Smooth muscle cell (in vitro differentiated cells): ENCODE data around the gene EML3. TPM values are rescaled to one million over a fixed set of nuclear protein-coding genes. Genes with fewer than 3 reads are reported as not detected.
A peak's percentile ranks its signal among the peaks of the same experiment; 100 is the strongest.

Experiments used
- DNase-seq: peaks from one replicate; lab custom pipeline; 2025; ENCODE audit not compliant: unreplicated experiment; lab: John Stamatoyannopoulos, UW
- H2AFZ ChIP-seq: fragments of 200-600 bp; sonication (generic); 2 replicates; pipeline ENCODE4 v1.6.0; 2016; ENCODE audit warnings: antibody characterized with exemption, low read depth, mild to moderate bottlenecking
- H3F3A ChIP-seq: fragments of 200-600 bp; sonication (generic); 2 replicates; pipeline ENCODE4 v1.6.0; 2017; ENCODE audit warnings: antibody characterized with exemption, low read depth
- H3K27ac ChIP-seq: fragments of 200-600 bp; sonication (generic); 2 replicates; pipeline ENCODE4 v1.5.1; 2016; ENCODE audit warnings: low read depth, mild to moderate bottlenecking
- H3K27me3 ChIP-seq: fragments of 200-600 bp; sonication (generic); 2 replicates; pipeline ENCODE4 v1.6.1; 2016; ENCODE audit warnings: low read depth, mild to moderate bottlenecking
- H3K36me3 ChIP-seq: fragments of 200-600 bp; sonication (generic); 2 replicates; pipeline ENCODE4 v1.5.1; 2016; ENCODE audit warnings: low read depth
- H3K4me1 ChIP-seq: fragments of 200-600 bp; sonication (generic); 2 replicates; pipeline ENCODE4 v1.5.1; 2016; ENCODE audit warnings: low read depth
- H3K4me2 ChIP-seq: fragments of 200-600 bp; sonication (generic); 2 replicates; pipeline ENCODE4 v1.6.0; 2016; ENCODE audit warnings: mild to moderate bottlenecking
- H3K4me3 ChIP-seq: fragments of 200-600 bp; sonication (generic); 2 replicates; pipeline ENCODE4 v1.5.1; 2016; ENCODE audit warnings: mild to moderate bottlenecking
- H3K79me2 ChIP-seq: fragments of 200-600 bp; sonication (generic); 2 replicates; pipeline ENCODE4 v1.6.0; 2016; ENCODE audit warnings: low read depth, mild to moderate bottlenecking
- H3K9ac ChIP-seq: fragments of 200-600 bp; sonication (generic); 2 replicates; pipeline ENCODE4 v1.6.0; 2016; ENCODE audit warnings: low read depth
- H3K9me3 ChIP-seq: fragments of 200-600 bp; sonication (generic); replicated peaks from 2 replicates; pipeline ENCODE4 v1.5.1; 2016; ENCODE audit warnings: low read depth
- H4K20me1 ChIP-seq: fragments of 200-600 bp; sonication (generic); 2 replicates; pipeline ENCODE4 v1.6.0; 2016; ENCODE audit warnings: low read depth
- WGBS: methylation state at CpG from one replicate; pipeline ENCODE4 v1.1.7; 2016; ENCODE audit warnings: low lambda C conversion rate; 5-methylcytosine and 5-hydroxymethylcytosine counted together
- polyA plus RNA-seq: library from polyadenylated mRNA; unstranded; fragments of >200 nt; fragmentation: Nextera tagmentation; extraction: Ambion mirVana; gene quantifications from 2 replicates; pipeline ENCODE4 v1.2.1, GENCODE V29; 2016
- total RNA-seq: library from RNA; depleted of rRNA; stranded (reverse); fragments of >200 nt; gene quantifications from 2 replicates; pipeline ENCODE4 v1.2.3, GENCODE V29; 2014
- TF ChIP-seq, protein P1 (sequence below): fragments of 200-600 bp; sonication (generic); IDR thresholded peaks from 2 replicates; pipeline ENCODE4 v1.5.1; 2017; ENCODE audit warnings: borderline replicate concordance, mild to moderate bottlenecking, antibody characterized with exemption; ENCODE audit not compliant: insufficient read depth, poor library complexity, severe bottlenecking

The EML3 gene
- total and polyA plus RNA-seq, 2 experiments from 2014 or later: 35.0 to 36.8 TPM

DNA sequence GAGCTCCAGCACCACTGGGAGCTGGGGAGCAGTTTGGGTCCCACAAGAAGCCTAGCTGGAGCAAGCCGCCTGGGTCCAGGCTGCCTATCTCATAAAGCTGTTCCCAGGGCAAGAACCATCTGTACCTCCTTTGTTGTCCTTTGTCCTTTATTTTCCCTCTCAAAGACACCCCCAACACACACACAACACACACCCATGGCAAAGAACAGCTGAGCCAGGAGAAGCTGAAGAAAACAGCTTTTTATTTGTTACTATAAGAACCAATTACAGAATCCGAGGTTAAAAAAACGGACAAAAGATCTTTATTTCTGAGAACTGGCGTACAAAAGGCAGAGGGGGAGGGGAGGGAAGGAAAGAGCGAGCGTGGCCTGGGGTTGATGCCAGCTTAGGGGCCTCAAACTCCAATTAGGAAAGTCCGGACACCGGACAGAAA, 19.6 kb downstream of the EML3 start:
- Histone ChIP-seq H3K9me3 (no peaks in the 10 kb centered on the region), H3K27me3 (no peaks in the 10 kb centered on the region), H3K4me3 (no peak overlapping the region), H3K4me1 (no peaks in the 10 kb centered on the region), H3K36me3 (no peaks in the 10 kb centered on the region), H3K79me2 (peaks cover 15% of the 10 kb centered on the region), H4K20me1 (peaks cover 4% of the 10 kb centered on the region), H3K27ac (peak overlapping the region; percentile 90), H2AFZ (no peak overlapping the region), H3K4me2 (no peak overlapping the region), H3K9ac (no peak overlapping the region), H3F3A (peaks cover 14% of the 10 kb centered on the region)
- TF ChIP-seq, protein P1, sequence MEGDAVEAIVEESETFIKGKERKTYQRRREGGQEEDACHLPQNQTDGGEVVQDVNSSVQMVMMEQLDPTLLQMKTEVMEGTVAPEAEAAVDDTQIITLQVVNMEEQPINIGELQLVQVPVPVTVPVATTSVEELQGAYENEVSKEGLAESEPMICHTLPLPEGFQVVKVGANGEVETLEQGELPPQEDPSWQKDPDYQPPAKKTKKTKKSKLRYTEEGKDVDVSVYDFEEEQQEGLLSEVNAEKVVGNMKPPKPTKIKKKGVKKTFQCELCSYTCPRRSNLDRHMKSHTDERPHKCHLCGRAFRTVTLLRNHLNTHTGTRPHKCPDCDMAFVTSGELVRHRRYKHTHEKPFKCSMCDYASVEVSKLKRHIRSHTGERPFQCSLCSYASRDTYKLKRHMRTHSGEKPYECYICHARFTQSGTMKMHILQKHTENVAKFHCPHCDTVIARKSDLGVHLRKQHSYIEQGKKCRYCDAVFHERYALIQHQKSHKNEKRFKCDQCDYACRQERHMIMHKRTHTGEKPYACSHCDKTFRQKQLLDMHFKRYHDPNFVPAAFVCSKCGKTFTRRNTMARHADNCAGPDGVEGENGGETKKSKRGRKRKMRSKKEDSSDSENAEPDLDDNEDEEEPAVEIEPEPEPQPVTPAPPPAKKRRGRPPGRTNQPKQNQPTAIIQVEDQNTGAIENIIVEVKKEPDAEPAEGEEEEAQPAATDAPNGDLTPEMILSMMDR: no peak
- WGBS: 88% methylated on average over 6 of the region's 8 CpGs
- no peak for DNase-seq

DNA sequence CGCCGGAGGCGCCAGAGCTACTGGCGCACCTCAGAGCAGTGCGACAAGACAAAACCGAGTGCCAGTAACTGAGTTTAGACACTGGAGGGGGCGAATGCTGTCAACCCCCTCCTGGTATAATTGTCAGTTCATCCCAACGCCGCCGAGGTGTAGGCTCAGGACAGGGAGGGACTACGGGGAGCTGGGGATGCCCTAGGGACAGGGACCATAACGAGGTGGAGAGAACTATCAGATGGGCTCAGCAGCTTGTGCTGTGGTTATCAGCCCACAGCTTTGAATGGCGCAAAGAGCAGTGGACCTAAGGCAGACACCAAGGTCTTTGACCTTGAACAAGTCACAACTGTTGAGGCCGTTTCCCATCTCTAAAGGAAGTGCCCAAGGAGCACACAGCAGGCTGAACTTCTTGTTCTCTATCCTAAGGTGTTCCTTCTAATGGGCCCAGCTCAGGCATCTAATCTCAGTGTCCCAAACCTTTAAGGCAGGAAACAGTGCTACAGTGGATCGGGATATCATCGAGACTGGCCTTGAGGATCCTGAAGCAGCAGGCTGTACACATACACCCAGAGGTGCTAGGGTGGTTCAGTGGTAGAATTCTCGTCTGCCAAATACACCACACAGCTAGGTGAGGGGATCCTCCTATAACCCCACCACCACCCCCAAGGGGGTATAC, 20.3 kb downstream of the EML3 start:
- TF ChIP-seq, protein P1: no peak
- peaks cover 18% of the 10 kb centered on the region for H3K79me2 ChIP-seq
- 20% methylated on average over 17 of the region's 17 CpGs for WGBS

DNA sequence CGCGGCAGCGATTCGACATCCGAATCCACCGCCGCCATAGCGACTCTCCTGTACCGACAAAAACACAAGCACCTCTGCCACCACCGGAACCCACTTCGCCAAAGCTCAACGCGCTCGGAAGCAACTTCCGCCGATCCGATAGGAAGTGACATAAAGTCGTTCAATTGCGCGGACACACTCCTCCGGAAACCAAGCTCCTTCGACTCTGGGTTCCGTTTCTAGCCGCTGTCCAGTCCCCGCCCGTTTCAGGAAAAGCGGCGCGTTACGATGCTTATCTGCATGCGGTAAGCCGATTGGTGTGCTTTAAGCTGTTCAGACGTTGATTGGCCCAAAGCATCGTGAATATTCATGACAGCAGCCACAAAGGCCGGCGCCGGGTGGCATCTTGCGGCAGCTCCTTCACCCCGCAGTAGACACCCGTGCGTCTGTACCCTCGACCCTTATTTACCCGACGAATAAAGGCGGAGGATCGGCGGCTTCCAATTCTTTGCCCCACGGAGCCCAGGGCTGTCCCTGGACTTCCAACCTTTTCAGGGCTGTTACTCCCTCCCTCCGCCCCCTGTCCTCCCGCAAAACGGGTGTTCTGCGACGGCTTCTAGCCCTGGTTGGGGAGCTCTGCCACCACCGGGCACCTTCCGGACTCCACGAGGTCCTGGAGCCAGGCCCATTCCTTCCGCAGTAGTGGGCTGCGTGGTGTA, 21.0 kb downstream of the EML3 start, which contains the start of gene TUT1:
Gene TUT1 (minus strand): TSS at position 76 of the 698 bp plus-strand sequence. CDS start 38 bp downstream, at position 38.
- peak within 1 kb of the TSS; percentile 92 for H3K9ac ChIP-seq
- DNase-seq: peak; percentile 77
- TF ChIP-seq, protein P1: no peak

More for the DNA sequence above, 20.3 kb downstream of the EML3 start:
- peak overlapping the region; percentile 6 for H2AFZ ChIP-seq
- H3K9me3 ChIP-seq: no peaks in the 10 kb centered on the region
- H3K4me2 ChIP-seq: peak overlapping the region; percentile 85
- H3F3A ChIP-seq: peaks cover 14% of the 10 kb centered on the region
- no peaks in the 10 kb centered on the region for H4K20me1 ChIP-seq
- no peaks in the 10 kb centered on the region for H3K36me3 ChIP-seq
- no peak for DNase-seq
- no peaks in the 10 kb centered on the region for H3K4me1 ChIP-seq
- no peaks in the 10 kb centered on the region for H3K27me3 ChIP-seq
- peak overlapping the region; percentile 22 for H3K9ac ChIP-seq
- H3K4me3 ChIP-seq: peak overlapping the region; percentile 84
- peak overlapping the region; percentile 90 for H3K27ac ChIP-seq

More for the DNA sequence above, 21.0 kb downstream of the EML3 start, which contains the start of gene TUT1:
- Histone ChIP-seq H3K4me2 (peak within 1 kb of the TSS; percentile 91), H3F3A (peaks cover 14% of the 10 kb centered on the region), H4K20me1 (no peaks in the 10 kb centered on the region), H3K27me3 (no peaks in the 10 kb centered on the region), H3K27ac (peak within 1 kb of the TSS; percentile 90), H3K36me3 (no peaks in the 10 kb centered on the region), H2AFZ (peak within 1 kb of the TSS; percentile 80), H3K9me3 (no peaks in the 10 kb centered on the region), H3K4me1 (no peaks in the 10 kb centered on the region), H3K79me2 (peaks cover 18% of the 10 kb centered on the region), H3K4me3 (peak within 1 kb of the TSS; percentile 84)
- under 1% methylated on average over 58 of the region's 58 CpGs for WGBS
